ENCODE measurements around the gene ZNF195.
"Not testable (repeated sequence)": the region's sequence is repeated elsewhere in the genome, so short reads cannot be mapped to it uniquely, and the experiment has no call there.

- not testable (repeated sequence) for TF ChIP-seq ZNF274 (IDR thresholded peaks at IDR 0.05; ENCODE audit: low read depth, low read length); POLR2AphosphoS5 (IDR thresholded peaks at IDR 0.05; ENCODE audit: low read depth, low read length); EZH2phosphoT487 (IDR thresholded peaks at IDR 0.05; ENCODE audit: borderline replicate concordance); RAD21 (IDR thresholded peaks at IDR 0.05; ENCODE audit: low read depth)
- TF ChIP-seq, protein P1, sequence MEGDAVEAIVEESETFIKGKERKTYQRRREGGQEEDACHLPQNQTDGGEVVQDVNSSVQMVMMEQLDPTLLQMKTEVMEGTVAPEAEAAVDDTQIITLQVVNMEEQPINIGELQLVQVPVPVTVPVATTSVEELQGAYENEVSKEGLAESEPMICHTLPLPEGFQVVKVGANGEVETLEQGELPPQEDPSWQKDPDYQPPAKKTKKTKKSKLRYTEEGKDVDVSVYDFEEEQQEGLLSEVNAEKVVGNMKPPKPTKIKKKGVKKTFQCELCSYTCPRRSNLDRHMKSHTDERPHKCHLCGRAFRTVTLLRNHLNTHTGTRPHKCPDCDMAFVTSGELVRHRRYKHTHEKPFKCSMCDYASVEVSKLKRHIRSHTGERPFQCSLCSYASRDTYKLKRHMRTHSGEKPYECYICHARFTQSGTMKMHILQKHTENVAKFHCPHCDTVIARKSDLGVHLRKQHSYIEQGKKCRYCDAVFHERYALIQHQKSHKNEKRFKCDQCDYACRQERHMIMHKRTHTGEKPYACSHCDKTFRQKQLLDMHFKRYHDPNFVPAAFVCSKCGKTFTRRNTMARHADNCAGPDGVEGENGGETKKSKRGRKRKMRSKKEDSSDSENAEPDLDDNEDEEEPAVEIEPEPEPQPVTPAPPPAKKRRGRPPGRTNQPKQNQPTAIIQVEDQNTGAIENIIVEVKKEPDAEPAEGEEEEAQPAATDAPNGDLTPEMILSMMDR (IDR thresholded peaks at IDR 0.05 in 2 of 3, conservative IDR thresholded peaks at IDR 0.05 in 1 of 3; ENCODE audit: borderline replicate concordance in 1 of 3, insufficient read depth in 1 of 3, low read depth in 2 of 3, low read length in 2 of 3) = not testable (repeated sequence)
These were observed 28.0 kb upstream of the ZNF195 start for GRCh38 chr11:3406937-3407336.

Data from HCT116 (cell line).